GM23338 (cell line): ENCODE results near the gene PSPN. TPM values are rescaled to one million over a fixed set of nuclear protein-coding genes. Genes with fewer than 3 reads are reported as not detected.

Experiments used
- ATAC-seq: fragments of 200-7000 bp; cut with Tn5 transposase; 3 replicates; pipeline ENCODE4 v1.9.1; 2020
- DNase-seq: peaks from one replicate; pipeline ENCODE4 v3.0.0-alpha.2; 2015; ENCODE audit warnings: low spot score
- H2AFZ ChIP-seq: fragments of 200-600 bp; sonication (generic); 2 replicates; pipeline ENCODE4 v1.8.0; 2016; ENCODE audit warnings: antibody characterized with exemption, mild to moderate bottlenecking, moderate library complexity
- H3F3A ChIP-seq: fragments of 200-600 bp; sonication (generic); replicated peaks from 2 replicates; pipeline ENCODE4 v1.8.0; 2017; ENCODE audit warnings: antibody characterized with exemption, mixed run types, low read depth
- H3K27ac ChIP-seq: fragments of 200-600 bp; sonication (generic); 2 replicates; pipeline ENCODE4 v1.6.1; 2016; ENCODE audit warnings: low read depth
- H3K27me3 ChIP-seq: fragments of 200-600 bp; sonication (generic); 2 replicates; pipeline ENCODE4 v1.8.0; 2016; ENCODE audit warnings: mild to moderate bottlenecking, mixed run types, moderate library complexity; ENCODE audit not compliant: insufficient read depth
- H3K36me3 ChIP-seq: fragments of 200-600 bp; sonication (generic); 2 replicates; pipeline ENCODE4 v1.8.0; 2016; ENCODE audit warnings: mild to moderate bottlenecking; ENCODE audit not compliant: insufficient read depth
- H3K4me1 ChIP-seq: fragments of 200-600 bp; sonication (generic); 2 replicates; pipeline ENCODE4 v1.8.0; 2016; ENCODE audit warnings: mild to moderate bottlenecking, moderate library complexity; ENCODE audit not compliant: insufficient read depth
- H3K4me2 ChIP-seq: fragments of 200-600 bp; sonication (generic); 2 replicates; pipeline ENCODE4 v1.7.1; 2017; ENCODE audit warnings: mixed run types
- H3K4me3 ChIP-seq: fragments of 200-600 bp; sonication (generic); 2 replicates; pipeline ENCODE4 v1.6.1; 2016; ENCODE audit warnings: mixed run types
- H3K79me2 ChIP-seq: fragments of 200-600 bp; sonication (generic); replicated peaks from 2 replicates; pipeline ENCODE4 v1.8.0; 2017; ENCODE audit warnings: mild to moderate bottlenecking; ENCODE audit not compliant: insufficient read depth
- H3K9me2 ChIP-seq: fragments of 200-600 bp; sonication (generic); 2 replicates; pipeline ENCODE4 v1.8.0; 2017; ENCODE audit not compliant: insufficient read depth
- H4K20me1 ChIP-seq: fragments of 200-600 bp; sonication (generic); replicated peaks from 2 replicates; pipeline ENCODE4 v1.8.0; 2017; ENCODE audit warnings: mild to moderate bottlenecking; ENCODE audit not compliant: insufficient read depth
- H3K27ac Mint-ChIP-seq: 2 replicates; pipeline ENCODE4 v1.8.0; 2020; ENCODE audit warnings: inconsistent platforms, mild to moderate bottlenecking, moderate library complexity, mixed read lengths
- H3K27me3 Mint-ChIP-seq: 3 replicates; pipeline ENCODE4 v1.8.0; 2022; ENCODE audit warnings: low read depth, mild to moderate bottlenecking, moderate library complexity, mixed read lengths, inconsistent platforms; ENCODE audit not compliant: insufficient read depth, poor library complexity
- H3K36me3 Mint-ChIP-seq: 3 replicates; pipeline ENCODE4 v1.8.0; 2021; ENCODE audit warnings: low read depth, mild to moderate bottlenecking, inconsistent platforms, moderate library complexity, mixed read lengths
- H3K4me1 Mint-ChIP-seq: 3 replicates; pipeline ENCODE4 v1.8.0; 2020; ENCODE audit warnings: mild to moderate bottlenecking, inconsistent platforms, mixed read lengths
- H3K4me3 Mint-ChIP-seq: 3 replicates; pipeline ENCODE4 v1.8.0; 2021; ENCODE audit warnings: moderate library complexity, mild to moderate bottlenecking, inconsistent platforms, mixed read lengths
- H3K9me3 Mint-ChIP-seq: 3 replicates; pipeline ENCODE4 v1.8.0; 2020; ENCODE audit warnings: moderate library complexity, mild to moderate bottlenecking, inconsistent platforms, mixed read lengths
- CREB1 ChIP-seq: fragments of 250-450 bp; sonication (Bioruptor Pico); IDR thresholded peaks from 2 replicates; pipeline ENCODE4 v1.5.0; 2020; ENCODE audit warnings: low read depth, mild to moderate bottlenecking, moderate library complexity
- CTCF ChIP-seq, 2 experiments: fragments of 200-600 bp in 1 of 2; sonication (generic) in 1 of 2; conservative IDR thresholded peaks; 2 replicates each; pipeline versions ENCODE4 v1.5.1 to v1.6.1; 2016 to 2017; ENCODE audit warnings: antibody characterized with exemption in 2 of 2, low read depth in 2 of 2, mild to moderate bottlenecking in 2 of 2, moderate library complexity in 1 of 2
- ETS1 ChIP-seq: IDR thresholded peaks from 2 replicates; pipeline ENCODE4 v1.6.1; 2016; ENCODE audit warnings: antibody characterized with exemption
- EZH2 ChIP-seq: fragments of 200-600 bp; sonication (generic); IDR thresholded peaks from one replicate; pipeline ENCODE4 v1.8.0; 2017; ENCODE audit warnings: antibody characterized with exemption, mild to moderate bottlenecking, low read depth; ENCODE audit not compliant: unreplicated experiment
- EZH2phosphoT487 ChIP-seq: fragments of 200-600 bp; sonication (generic); IDR thresholded peaks from one replicate; pipeline ENCODE4 v1.8.1; 2018; ENCODE audit warnings: antibody characterized with exemption; ENCODE audit not compliant: unreplicated experiment
- POLR2AphosphoS5 ChIP-seq: IDR thresholded peaks from 2 replicates; pipeline ENCODE4 v1.6.1; 2016; ENCODE audit warnings: antibody characterized with exemption, low read depth
- ZNF114 ChIP-seq: fragments of 250-450 bp; sonication (Bioruptor Pico); IDR thresholded peaks from 2 replicates; pipeline ENCODE4 v1.5.0; 2020; ENCODE audit warnings: mild to moderate bottlenecking, moderate library complexity
- ZNF462 ChIP-seq: fragments of 250-450 bp; sonication (Bioruptor Pico); IDR thresholded peaks from 2 replicates; pipeline ENCODE4 v1.5.0; 2020; ENCODE audit warnings: mild to moderate bottlenecking, moderate library complexity
- polyA plus RNA-seq: library from polyadenylated mRNA; unstranded; fragments of >200 nt; fragmentation: Nextera tagmentation; extraction: Ambion mirVana; gene quantifications from 2 replicates; pipeline ENCODE4 v1.2.1, GENCODE V29; 2016
- total RNA-seq: library from RNA; depleted of rRNA; stranded (reverse); fragments of >200 nt; shearing (Covaris generic); gene quantifications from 2 replicates; pipeline ENCODE4 v1.2.3, GENCODE V29; 2014

PSPN gene
- total and polyA plus RNA-seq, 2 experiments from 2014 or later: 0.82 to 1.2 TPM

GRCh38 chr19:6393983-6394412 lies 18.3 kb upstream of the PSPN start:
- Histone ChIP-seq H3K4me3 (peak overlapping the region; percentile 99), H3K9me2 (no peaks in the 10 kb centered on the region), H3K27ac (peak overlapping the region; percentile 95), H3K27me3 (no peaks in the 10 kb centered on the region), H4K20me1 (no peaks in the 10 kb centered on the region; the same call in 1 of the 2 replicates), H3K4me2 (peak overlapping the region; percentile 99), H2AFZ (peak overlapping the region; percentile 86), H3F3A (peaks cover 6% of the 10 kb centered on the region; the same call in 1 of the 2 replicates), H3K36me3 (peaks cover 6% of the 10 kb centered on the region; the same call in 1 of the 2 replicates), H3K4me1 (peaks cover 7% of the 10 kb centered on the region; the same call in 1 of the 2 replicates), H3K79me2 (peaks cover 20% of the 10 kb centered on the region)
- TF ChIP-seq EZH2 (no peak), POLR2AphosphoS5 (no peak), EZH2phosphoT487 (no peak), ZNF114 (no peak)
- ATAC-seq (peak; percentile 4), DNase-seq (no peak)
- peaks cover 11% of the 10 kb centered on the region for H3K27me3 Mint-ChIP-seq
- H3K4me3 Mint-ChIP-seq: peak overlapping the region; percentile 97
- peaks cover 14% of the 10 kb centered on the region for H3K36me3 Mint-ChIP-seq
- peaks cover 18% of the 10 kb centered on the region for H3K4me1 Mint-ChIP-seq
- peak overlapping the region; percentile 99 for H3K27ac Mint-ChIP-seq
- no peaks in the 10 kb centered on the region; the same call in 2 of the 3 replicates for H3K9me3 Mint-ChIP-seq

GRCh38 chr19:6393074-6393982 lies 17.6 kb upstream of the PSPN start, which contains the start of gene GTF2F1:
GTF2F1 (minus strand) TSS chr19:6393164; CDS start chr19:6392995, 169 bp downstream.
- peaks cover 6% of the 10 kb centered on the region; the same call in 1 of the 2 replicates for H3F3A ChIP-seq
- H3K4me2 ChIP-seq: peak within 1 kb of the TSS; percentile 99
- peaks cover 18% of the 10 kb centered on the region for H3K4me1 Mint-ChIP-seq
- H3K36me3 ChIP-seq: peaks cover 6% of the 10 kb centered on the region; the same call in 1 of the 2 replicates
- peak within 1 kb of the TSS; percentile 99 for H3K27ac Mint-ChIP-seq
- peaks cover 18% of the 10 kb centered on the region for H3K36me3 Mint-ChIP-seq
- H3K9me2 ChIP-seq: no peaks in the 10 kb centered on the region
- peaks cover 7% of the 10 kb centered on the region; the same call in 1 of the 2 replicates for H3K4me1 ChIP-seq
- peaks cover 20% of the 10 kb centered on the region for H3K79me2 ChIP-seq
- no peaks in the 10 kb centered on the region for H3K27me3 ChIP-seq
- no peaks in the 10 kb centered on the region; the same call in 1 of the 2 replicates for H4K20me1 ChIP-seq
- peak within 1 kb of the TSS; percentile 86 for H2AFZ ChIP-seq
- DNase-seq (peak; percentile 97), ATAC-seq (peak; percentile 85)
- peak within 1 kb of the TSS; percentile 99 for H3K4me3 ChIP-seq
- H3K27ac ChIP-seq: peak within 1 kb of the TSS; percentile 95
- peak; percentile 56 for TF ChIP-seq POLR2AphosphoS5
- TF ChIP-seq ETS1: peak; percentile 73
- TF ChIP-seq ZNF114: no peak
- no peak; a peak in 1 of 4 replicates for TF ChIP-seq CTCF (conservative IDR thresholded peaks at IDR 0.05; ENCODE audit: low read depth in 2 of 2)
- peak; percentile 96 for TF ChIP-seq CREB1 (CRISPR knock-in tag)
- no peak for TF ChIP-seq ZNF462 (CRISPR knock-in tag)
- no peak for TF ChIP-seq EZH2phosphoT487
- peaks cover 12% of the 10 kb centered on the region for H3K27me3 Mint-ChIP-seq
- no peaks in the 10 kb centered on the region; the same call in 2 of the 3 replicates for H3K9me3 Mint-ChIP-seq
- peak within 1 kb of the TSS; percentile 97 for H3K4me3 Mint-ChIP-seq
